Stimulated activated CD8-positive, alpha-beta memory T cell treated with anti-CD3 and anti-CD28 coated beads, Interleukin-12 subunit alpha, Interleukin-12 subunit beta, amount 100 ng/mL, for 4 hours (primary cell): ENCODE results near the gene SLC7A9.
"Not testable (repeated sequence)": the region's sequence is repeated elsewhere in the genome, so short reads cannot be mapped to it uniquely, and the experiment has no call there.

Experiments used
- DNase-seq: peaks from one replicate; pipeline ENCODE4 v3.0.0-alpha.2; 2020; ENCODE audit warnings: low read depth

The SLC7A9 gene

DNA sequence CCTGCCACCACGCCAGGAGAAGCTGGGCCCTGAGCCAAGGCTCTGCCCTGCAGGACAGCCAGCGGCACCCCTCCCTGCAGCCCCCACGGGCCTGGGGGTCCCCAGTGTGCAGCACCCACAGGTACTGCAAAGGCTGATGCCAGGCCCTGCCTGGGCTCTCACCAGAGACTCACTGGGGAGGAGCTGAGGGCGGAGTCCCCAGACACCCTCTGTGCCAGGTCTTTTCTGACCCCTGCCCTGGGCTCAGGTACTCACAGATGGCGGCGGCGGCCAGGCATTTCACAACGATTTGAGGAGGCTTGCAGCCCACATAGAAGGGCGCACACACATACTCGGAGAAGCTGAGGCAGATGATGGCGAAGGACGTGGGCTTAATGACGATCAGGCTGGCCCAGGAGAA lies 5.7 kb downstream of the SLC7A9 start:
- DNase-seq: no peak

GRCh38 chr19:32863301-32863700 lies 6.3 kb downstream of the SLC7A9 start:
- DNase-seq: no peak

GRCh38 chr19:32862741-32863140 lies 6.8 kb downstream of the SLC7A9 start:
- DNase-seq: no peak

DNA sequence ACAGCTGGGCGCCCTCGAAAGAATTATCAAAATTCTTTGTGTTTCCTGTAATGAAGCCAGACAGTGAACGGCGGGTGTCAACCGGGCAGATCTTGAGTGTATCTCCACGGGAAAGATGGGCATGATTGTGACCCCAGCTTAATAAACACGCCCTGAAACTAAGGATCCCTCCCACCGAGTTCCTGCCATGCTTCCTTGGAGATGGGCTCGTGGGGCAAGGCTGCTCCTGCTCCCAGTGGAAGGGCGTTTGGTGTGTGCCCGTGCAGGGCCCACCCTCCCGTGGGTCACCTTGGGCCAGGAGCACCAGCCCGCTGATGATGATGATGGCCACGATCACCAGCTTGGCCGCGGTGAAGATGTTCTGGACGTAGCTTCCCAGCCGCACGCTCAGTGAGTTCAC lies 7.4 kb downstream of the SLC7A9 start:
- DNase-seq: no peak

- no peak for DNase-seq
Observed at GRCh38 chr19:32861596-32861995, 8.0 kb downstream of the SLC7A9 start.

DNA sequence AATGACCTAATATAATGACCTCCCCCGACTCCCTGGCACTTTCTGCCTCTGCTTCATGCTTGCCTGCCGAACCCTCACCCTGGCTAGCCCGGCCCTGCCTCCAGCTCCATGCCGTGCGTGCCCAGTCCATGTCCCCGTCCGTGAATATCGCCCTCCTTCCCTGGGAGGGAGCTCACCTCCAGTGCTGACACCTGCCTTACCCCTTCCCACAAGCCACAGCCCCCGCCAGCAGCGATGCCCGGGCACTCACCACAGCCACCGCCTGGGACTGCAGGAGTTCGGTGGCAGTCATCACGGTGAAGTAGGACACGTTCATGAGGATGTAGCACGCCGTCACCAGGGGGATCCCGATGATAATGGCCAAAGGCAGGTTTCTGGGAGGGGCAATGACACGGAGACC lies 10.0 kb downstream of the SLC7A9 start:
- no peak for DNase-seq

DNA sequence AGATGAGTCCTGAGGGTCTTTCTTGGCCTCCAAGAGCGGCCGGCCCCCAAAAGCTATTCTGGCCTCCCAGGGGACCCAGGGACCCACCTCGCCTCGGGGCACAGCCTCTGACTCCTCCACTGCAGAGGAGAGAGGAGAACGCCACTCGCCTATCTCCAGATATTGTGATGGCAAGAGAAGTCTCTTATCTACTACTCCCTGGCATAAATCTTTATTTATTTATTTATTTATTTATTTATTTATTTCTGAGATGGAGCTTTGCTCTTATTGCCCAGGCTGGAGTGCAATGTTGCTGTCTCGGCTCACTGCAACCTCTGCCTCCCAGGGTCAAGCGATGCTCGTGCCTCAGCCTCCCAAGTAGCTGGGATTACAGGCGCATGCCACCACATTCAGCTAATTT lies 11.0 kb downstream of the SLC7A9 start:
- no peak for DNase-seq

GRCh38 chr19:32858155-32858554 lies 11.4 kb downstream of the SLC7A9 start:
- DNase-seq: no peak

- DNase-seq: no peak
Observed at GRCh38 chr19:32857584-32857983, 12.0 kb downstream of the SLC7A9 start.

DNA sequence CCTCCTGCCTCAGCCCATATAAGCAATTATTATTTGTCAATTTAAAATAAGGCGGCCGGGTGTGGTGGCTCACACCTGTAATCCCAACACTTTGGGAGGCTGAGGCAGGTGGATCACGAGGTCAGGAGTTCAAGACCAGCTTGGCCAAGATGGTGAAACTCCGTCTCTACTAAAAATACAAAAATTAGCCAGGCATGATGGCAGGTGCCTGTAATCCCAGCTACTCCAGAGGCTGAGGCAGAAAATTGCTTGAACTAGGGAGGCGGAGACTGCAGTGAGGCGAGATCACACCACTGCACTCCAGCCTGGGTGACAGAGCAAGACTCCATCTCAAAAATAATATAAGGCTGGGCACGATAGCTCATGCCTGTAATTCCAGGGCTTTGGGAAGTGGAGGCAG lies 12.7 kb downstream of the SLC7A9 start:
- DNase-seq: not testable (repeated sequence)

DNA sequence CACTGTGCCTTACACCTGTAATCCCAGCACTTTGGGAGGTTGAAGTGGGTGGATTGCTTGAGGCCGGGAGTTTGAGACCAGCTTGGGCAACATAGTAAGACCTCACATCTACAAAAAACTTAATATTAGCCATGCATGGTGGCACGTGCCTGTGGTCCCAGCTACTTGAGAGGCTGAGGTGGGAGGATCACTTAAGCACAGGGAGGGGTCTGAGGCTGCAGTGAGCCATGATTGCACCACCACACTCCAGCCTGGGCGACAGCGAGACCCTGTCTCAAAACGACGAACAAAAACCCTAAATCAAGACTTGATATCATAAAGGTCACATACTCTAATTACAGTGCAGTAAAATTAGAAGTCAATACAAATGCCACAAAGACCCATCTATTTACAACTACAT lies 17.4 kb downstream of the SLC7A9 start:
- DNase-seq: no peak

- not testable (repeated sequence) for DNase-seq
Observed at GRCh38 chr19:32848035-32848434, 21.5 kb downstream of the SLC7A9 start.

- DNase-seq: no peak
Observed at GRCh38 chr19:32843716-32844245, 25.8 kb downstream of the SLC7A9 start.

DNA sequence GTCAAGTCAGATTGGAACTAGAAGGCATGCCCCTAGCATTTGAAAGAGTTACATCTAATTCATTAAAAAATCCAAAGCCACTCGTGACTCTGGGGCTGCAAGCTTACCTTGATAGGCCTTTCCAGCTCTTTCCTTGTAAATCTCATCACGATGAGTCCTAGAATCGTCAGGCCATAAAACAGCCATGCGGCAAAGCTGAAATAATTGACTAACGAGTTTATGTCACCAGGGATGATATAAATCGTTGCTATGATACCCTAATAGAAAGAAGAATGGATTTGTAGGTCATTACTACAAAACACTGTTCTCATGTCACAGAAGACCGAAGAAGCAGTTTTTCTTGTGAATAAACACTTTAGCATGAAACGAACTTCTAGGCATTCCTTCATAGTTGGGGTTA lies 27.5 kb downstream of the SLC7A9 start:
- DNase-seq: no peak

DNA sequence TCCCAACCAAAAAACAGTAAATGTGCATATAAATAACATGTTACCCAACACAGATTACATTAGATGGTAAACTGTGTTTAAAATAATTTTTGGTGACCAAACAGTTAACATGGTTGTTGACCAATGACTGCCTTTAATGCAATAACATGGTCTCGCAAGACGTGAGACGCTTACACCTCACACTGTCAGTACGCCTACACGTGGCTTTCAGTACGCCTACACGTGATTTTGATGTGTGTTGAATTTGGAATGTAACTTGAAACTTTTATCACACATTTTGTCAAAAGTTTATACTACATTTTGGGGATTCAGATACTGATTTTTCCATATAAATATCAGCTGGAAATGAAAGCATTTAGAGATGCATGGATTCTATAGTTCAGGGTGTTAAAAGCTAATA lies 32.0 kb downstream of the SLC7A9 start:
- no peak for DNase-seq

GRCh38 chr19:32833388-32833787 lies 36.2 kb downstream of the SLC7A9 start:
- DNase-seq: not testable (repeated sequence)

DNA sequence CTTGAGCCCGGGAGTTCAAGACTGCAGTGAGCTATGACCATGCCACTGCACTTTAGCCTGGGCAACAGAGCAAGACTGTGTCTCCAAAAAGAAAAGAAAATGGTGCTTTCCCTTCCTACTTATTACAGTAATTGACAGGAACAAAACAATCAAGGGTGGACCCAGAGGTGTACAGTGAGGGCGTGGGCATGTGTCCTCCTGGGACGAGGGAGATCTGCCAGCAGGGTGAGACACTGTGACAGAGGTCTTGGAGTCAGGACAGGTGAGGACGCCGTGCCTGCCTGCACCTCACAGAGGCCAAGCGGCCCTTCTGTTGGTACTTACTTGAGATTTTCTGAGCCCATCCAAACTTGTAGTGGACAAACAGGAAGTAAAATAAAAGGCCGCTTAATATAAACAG lies 36.7 kb downstream of the SLC7A9 start:
- DNase-seq: not testable (repeated sequence)

- not testable (repeated sequence) for DNase-seq
Observed at GRCh38 chr19:32832094-32832493, 37.5 kb downstream of the SLC7A9 start.

DNA sequence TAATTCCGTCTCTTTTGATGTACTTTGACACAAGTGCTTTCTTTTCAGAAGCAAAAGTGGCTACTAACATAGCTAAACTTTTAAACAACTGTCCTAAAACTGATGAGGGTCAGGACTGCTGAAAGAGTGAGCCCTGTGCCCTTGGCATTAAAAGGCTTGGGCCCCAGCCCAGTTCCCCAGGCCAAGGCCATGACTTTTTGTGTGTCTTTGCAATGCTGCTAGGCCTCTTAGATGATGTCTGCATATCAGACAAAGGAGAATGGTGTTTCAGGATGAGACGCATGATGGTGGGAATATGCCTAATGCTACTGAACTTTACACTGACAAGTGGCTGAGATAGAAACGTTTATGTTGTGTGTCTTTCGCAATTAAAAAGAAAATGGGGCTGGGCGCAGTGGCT lies 38.0 kb downstream of the SLC7A9 start:
- no peak for DNase-seq

GRCh38 chr19:32830231-32831014 lies 39.1 kb downstream of the SLC7A9 start:
- DNase-seq: no peak

DNA sequence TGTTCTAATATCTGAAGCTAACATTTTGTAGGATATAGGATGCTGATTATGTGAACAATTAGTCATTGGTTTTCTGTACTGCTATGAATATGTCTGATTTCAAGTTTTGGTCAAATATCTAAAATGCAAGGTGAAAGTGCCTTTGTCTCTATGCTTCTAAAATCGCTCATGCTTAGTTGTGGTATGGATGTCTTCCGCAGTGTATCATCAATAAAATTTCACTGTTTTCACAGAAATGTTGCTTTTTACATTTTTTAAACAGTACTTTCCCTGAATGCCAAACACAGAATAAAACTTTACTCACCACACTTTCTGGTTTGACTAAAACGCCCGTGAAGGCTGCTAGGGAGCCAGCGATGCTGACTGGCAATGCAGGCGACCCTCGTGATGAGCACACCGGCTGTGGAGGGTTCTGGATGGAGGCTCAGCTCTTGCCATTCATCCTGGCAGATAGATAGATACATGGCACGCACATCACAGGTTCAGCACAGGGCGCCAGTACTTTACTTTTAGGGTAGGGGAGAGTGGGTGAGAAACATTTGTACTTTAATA lies 40.1 kb downstream of the SLC7A9 start:
- no peak for DNase-seq

GRCh38 chr19:32828643-32829344 lies 40.8 kb downstream of the SLC7A9 start:
- DNase-seq: no peak

- DNase-seq: no peak
Observed at GRCh38 chr19:32828139-32828538, 41.4 kb downstream of the SLC7A9 start.
